GM19324 (cell line): ENCODE measurements around the gene RAB26.
"Not testable (repeated sequence)": the region's sequence is repeated elsewhere in the genome, so short reads cannot be mapped to it uniquely, and the experiment has no call there.

ENCODE experiments used
- ATAC-seq: cut with Tn5 transposase; IDR thresholded peaks from one replicate; pipeline ENCODE4 v1.9.1; 2021; ENCODE audit warnings: mild to moderate bottlenecking, moderate library complexity; ENCODE audit not compliant: unreplicated experiment, low FRiP score

The RAB26 gene

DNA sequence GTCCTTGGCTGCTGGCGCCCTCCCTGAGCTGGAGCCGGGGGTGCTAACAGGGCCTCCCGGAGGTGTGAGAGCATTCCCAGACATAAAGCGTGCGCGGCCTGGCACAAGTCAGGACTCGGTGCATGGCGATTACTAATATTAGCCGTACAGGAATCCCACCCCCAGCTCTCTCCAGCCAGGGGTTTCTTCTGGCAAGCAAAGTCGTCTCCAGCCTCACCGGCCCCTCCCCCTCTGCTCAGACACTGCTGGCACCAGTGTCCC lies 43.0 kb downstream of the RAB26 start:
- no peak for ATAC-seq

DNA sequence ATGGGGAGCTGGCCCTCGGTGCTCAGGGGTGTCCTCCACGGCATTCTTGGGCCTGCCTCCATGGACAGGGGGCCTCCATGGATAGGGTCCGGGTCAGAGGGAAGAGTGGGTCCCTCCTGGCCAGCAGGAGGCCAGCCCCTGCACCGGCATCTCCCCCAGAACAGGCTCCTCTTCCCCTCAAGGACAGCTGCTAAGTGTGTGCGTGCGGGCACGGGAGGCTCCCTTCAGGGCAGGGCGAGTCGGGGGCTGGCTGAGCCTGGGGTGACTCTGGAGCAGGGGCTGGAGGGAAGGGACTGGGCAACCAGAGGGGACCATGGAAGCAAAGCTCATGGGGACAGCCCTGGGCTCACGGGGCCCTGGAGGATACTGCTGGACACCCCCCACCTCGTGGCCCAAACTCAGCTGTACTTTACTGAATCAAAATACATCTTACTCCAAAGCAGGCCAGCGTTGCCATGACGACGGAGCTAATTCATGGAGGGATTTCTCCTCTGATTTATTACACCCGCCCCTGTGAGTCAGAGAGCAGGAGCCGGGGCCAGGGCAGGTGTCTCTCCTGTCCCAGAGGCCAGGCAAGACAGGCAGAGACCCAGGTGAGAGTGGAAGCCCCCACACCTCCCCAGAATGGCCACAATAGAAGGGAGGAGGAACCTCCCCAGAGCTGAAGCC lies 45.9 kb downstream of the RAB26 start:
- ATAC-seq: no peak

DNA sequence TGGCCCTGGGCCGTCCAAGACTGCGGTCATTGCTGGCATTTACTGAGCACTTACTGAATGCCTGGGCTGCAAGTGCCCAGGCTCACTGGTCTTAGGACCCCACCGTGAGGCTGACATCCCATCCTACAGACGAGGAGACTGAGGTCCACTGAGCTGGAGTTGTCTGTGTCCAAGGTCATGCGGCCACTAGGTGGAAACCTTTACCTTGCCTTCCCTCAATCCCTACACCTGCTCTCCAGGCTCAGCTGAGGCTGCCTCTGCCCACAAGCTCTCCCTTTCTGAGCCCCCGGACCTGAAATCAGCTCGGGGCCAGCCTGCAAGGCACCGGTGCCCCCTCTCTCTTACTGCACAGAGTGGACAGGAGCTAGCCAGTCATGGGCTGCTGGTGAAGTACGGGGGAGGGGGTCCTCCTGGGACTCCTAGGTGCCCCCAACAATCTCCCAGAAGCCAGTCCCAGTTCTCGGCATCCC lies 46.5 kb downstream of the RAB26 start:
- ATAC-seq: no peak

DNA sequence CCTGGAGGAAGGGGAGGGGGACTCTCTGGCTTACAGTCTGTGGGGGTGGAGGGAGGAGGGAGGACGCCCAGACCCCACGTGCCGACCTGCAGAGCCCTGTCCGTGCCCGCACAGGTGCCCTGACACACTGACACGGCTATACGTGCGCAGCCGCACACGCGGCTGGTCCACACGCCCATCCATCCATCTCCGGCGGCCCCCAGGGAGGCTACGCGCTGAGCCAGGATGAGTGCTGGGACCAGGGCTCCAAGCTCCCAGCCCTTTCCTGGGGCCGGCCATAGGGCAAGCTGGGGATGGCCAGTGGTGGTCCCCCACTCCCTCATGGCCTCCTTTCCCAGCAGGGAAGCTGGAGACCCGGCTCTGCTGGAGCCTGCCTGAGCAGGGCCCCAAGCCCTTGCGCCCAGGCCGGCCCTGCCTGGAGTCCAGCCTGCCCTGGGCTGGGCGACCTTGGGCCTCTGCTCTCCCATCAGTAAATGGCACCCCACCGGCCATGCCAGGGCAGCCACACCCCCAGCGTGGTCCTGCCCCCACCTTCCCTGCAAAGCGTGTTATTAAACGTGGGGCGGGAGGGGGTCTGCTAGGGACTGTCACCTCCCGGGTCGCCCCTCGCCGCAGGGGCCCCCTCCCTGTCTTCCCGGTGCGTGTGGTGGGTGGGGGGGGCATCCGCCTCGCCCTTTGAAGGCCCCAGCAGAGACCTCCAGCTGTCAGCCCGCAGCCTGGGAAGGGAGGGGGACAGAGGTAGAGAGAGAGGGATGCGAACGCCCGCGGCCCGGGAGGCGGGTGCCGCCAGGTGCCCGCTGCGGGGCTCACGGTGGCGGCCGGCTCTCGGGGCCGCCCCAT lies 47.1 kb downstream of the RAB26 start:
- no peak for ATAC-seq

DNA sequence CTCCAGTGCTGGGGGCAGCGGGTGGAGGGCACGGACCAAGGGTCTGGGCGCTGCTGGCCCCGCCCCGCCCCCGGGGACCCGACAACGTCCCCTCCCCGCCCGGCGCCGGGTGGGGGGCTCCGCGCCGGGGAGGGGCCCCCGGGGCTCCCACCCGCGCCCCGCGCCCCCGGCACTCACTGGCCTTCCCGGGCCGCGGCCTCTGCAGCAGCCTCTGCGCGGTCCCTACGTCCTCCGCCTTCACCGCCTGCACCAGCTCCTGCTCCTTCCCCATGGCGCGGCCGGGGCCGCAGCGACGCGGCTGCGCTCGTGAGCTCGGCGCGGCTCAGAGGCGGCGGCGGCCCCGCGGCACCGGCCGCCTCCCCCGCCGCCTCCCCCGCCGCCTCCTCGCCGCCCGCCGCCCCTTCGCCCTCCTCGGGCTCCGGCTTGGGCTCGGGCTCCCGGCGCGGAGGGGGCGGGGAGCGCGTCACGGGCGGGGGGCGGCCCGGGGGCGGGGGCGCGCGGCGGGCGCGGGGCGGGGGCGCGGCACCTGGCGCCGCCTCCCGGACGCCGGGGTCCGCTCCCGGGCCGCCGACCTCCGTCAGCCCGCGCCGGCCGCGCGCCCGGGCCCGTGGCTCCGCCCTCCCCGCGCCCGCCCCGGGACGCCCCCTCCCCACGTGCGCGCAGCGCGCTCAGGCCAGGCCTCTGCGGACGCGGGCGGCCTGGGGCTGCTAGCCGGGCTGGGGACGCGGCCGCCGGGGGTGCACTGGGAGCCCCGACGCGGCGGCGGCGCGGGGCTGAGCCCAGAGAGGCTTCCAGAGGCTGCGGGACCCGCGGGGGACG lies 47.9 kb downstream of the RAB26 start, which contains the start of gene CASKIN1:
Gene CASKIN1 (minus strand): TSS at position 444 of the 819 bp plus-strand sequence. CDS start 173 bp downstream, at position 271.
- ATAC-seq: no peak

DNA sequence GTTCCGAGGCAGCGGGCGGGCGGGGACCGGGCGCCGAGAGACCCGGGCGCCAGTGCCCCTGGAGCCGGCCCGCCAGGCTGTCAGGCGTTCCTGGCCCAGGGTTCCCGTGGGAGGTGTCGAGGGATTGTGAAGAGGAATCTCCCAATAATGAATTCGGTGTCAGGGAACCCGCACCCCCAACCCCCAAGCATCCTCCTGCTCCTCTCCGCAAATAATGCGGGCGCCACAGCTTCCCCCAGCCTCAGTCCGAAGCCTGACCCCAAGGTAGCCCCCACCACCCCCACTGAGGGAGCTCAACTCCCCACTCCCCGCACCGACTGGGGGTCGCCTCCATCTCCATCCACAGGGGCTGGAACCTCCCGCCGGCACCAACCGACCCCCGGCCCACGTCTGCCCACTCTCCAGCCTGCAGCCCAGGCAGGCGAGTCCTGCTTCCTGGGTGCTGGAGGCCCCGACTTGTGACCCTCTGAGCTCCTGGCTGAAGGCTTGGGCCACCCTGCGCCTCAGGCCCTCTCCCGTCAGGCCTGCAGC lies 48.6 kb downstream of the RAB26 start:
- no peak for ATAC-seq

DNA sequence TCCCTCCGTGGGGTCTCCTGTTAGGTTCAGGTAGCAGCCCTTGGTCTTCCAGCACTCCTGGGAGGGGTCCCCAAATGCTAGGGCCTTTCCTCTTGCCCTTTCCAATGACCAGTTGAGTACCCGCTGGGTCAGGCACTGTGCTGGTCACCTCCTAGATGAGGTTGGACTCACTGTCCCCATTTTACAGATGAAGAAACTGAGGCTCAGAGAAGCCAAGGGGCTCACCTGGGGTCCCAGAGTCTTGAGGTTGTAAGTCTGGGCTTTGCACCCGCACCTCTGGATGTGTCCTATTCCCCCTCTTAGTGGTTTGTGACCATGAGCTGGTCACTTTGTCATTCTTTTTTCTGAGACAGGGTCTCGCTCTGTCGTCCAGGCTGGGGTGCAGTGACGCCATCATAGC lies 49.3 kb downstream of the RAB26 start:
- no peak for ATAC-seq

DNA sequence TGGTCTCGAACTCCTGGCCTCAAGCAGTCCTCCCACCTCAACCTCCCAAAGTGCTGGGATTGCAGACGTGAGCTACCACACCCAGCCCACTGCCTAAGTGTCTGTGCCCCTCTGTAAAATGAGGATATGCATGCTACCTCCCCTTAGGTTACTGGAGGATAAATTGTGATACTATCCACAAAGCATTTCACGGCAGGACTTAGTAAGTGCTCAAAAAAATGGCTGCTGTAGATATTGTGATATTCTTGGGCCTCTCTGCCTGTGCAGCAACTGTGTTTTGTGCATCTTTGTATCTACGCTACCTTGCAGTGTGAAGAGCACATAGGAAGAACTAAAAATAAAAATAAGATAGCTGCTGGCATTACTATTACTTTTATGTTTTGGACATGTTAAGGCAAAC lies 49.9 kb downstream of the RAB26 start:
- ATAC-seq: no peak

DNA sequence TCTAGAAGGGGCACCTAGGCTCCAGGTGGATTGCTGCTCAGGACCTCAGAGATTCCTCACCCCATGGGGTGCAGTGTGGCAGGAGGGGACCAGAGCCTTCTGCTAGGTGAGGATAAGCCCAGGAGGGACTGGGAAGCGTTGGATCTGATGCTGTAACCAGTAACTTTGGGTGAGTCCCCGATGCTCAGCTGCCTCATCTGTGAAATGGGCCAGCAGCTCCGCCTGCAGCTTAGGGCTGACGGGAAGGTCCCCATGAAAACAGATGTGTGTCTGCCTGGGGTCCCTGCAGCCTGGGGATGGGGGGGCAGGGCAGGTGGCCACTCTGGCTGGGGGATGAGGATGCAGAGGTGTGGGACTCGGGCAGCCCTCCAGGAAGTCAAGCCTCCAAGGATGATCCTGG lies 50.7 kb downstream of the RAB26 start:
- no peak for ATAC-seq

DNA sequence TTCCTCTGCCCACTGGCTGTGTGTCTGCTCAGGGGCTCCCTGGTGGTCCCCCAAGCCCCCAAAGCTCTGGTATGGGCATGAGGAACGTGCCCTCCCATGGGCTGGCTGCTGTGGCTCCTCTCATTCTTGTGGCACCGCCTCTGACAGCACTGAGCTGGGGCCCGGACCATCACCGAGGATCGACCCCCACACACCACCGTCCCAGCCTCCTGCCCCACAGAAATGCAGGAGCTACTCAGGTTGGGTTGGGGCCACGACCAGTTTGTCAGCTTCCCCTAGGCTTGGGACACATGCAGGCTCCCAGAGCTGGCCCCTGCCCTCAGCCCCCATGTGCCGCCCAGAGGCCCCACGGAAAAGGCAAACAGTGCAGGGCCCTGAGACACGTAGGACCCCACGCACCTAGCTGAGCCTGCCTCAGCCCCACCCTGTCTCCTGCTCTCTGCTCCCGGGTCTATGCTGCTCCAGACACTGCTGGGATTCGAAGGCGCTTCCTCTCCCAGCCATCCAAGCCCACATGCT lies 51.3 kb downstream of the RAB26 start:
- no peak for ATAC-seq

DNA sequence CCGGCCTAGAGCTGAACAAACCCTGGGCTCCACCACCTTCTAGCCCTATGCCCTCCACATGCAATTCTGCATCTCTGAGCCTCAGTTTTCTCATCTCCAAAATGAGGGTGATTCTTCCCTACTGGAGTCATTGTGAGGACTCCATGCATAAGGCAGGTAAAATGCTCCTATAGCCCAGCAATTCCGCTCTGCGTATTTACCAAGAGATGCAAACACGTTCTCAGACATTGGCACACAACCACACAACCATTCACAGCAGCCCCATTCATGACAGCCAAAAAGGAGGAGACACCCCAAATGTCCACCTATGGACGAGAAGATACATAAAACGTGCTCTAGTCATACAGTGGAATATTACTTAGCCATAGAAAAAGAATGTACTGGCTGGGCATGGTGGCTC lies 51.9 kb downstream of the RAB26 start:
- no peak for ATAC-seq

DNA sequence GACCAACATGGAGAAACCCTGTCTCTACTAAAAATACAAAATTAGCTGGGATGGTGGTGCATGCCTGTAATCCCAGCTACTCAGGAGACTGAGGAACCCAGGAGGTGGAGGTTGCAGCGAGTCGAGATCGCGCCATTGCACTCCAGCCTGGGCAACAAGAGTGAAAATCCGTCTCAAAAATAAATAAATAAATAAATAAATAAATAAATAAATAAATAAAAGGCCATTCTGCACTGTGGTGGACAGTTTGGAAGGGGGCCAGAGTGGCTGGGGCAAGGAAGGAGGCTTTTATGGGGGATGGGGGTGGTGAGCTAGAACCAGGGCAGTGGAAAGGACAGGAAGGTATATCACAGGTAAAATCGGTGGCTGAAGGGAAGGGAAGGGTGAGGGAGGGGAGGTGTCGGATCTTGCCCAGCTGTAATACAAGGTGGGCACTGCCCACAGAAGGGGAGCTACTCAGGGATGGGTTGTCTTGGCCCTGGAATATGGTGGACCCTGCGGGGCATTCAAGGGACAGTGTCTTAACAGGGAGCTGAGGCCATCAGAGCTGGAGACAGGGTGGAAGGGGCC lies 54.8 kb downstream of the RAB26 start:
- ATAC-seq: not testable (repeated sequence)
